ENCODE measurements around the gene PCNT. TPM values are rescaled to one million over a fixed set of nuclear protein-coding genes. Genes with fewer than 3 reads are reported as not detected.

The PCNT gene
- total RNA-seq, 1 experiment from 2014 or later = 39.6 TPM

DNA sequence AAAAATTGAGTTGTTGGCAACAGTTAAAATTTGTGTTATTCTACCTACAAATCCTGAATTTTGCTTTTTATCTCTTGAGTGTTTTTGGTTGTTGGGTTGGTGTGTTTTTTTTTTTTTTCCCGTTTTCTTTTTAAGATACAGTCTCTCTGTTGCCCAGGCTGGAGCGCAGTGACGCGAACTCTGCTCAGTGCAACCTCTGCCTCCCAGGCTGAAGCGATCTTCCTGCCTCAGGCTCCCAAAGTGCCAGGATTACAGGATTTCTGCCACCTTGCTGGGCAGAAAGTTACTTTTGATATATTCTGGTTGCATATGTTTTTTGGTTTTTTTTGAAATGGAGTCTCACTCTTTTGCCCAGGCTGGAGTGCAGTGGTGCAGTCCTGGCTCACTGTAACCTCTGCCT, 4.2 kb downstream of the PCNT start:
- no peaks in the 10 kb centered on the region for H3K27me3 Mint-ChIP-seq (ENCODE audit: low read depth)
- Histone ChIP-seq H3K9me3 (ENCODE audit: control insufficient read depth, low read depth, low read length) (no peaks in the 10 kb centered on the region), H3K23me2 (ENCODE audit: insufficient read length, low read depth, low read length, poor library complexity, severe bottlenecking) (peaks cover 4% of the 10 kb centered on the region), H2BK120ac (ENCODE audit: low read depth, low read length, poor library complexity, severe bottlenecking) (no peak overlapping the region), H4K5ac (ENCODE audit: insufficient read length, low read depth, low read length) (no peak overlapping the region), H2BK15ac (ENCODE audit: low read depth, low read length) (no peak overlapping the region), H4K91ac (ENCODE audit: insufficient read length, low read depth, low read length) (no peak overlapping the region), H2AK5ac (ENCODE audit: insufficient read length, low read length) (no peak overlapping the region), H2BK12ac (ENCODE audit: insufficient read length, low read depth, low read length) (no peak overlapping the region), H3K27ac (ENCODE audit: insufficient read length, low read depth, low read length) (no peak overlapping the region), H3K4me1 (ENCODE audit: insufficient read depth, low read length) (no peaks in the 10 kb centered on the region; the same call in 1 of the 2 replicates), H3K4ac (ENCODE audit: low read depth, low read length) (no peak overlapping the region), H3K79me1 (ENCODE audit: insufficient read depth, low read depth, low read length, poor library complexity, severe bottlenecking) (peaks cover 2% of the 10 kb centered on the region), H2BK20ac (ENCODE audit: low read depth, low read length, poor library complexity, severe bottlenecking) (no peak overlapping the region), H2BK5ac (ENCODE audit: insufficient read length, low read length) (no peak overlapping the region), H3K56ac (ENCODE audit: insufficient read length, low read depth, low read length) (no peak overlapping the region), H3K18ac (ENCODE audit: insufficient read length, low read depth, low read length) (no peak overlapping the region), H3T11ph (ENCODE audit: low read length) (no peak overlapping the region), H3K14ac (ENCODE audit: insufficient read depth, low read length) (no peak overlapping the region), H3K9ac (ENCODE audit: extremely low read depth, insufficient read length, low read length) (no peak overlapping the region), H4K8ac (replicated peaks; ENCODE audit: insufficient read length, low read depth, low read length) (no peak overlapping the region), H3K23ac (ENCODE audit: insufficient read length, low read depth, low read length) (no peak overlapping the region), H4K20me1 (ENCODE audit: control insufficient read depth, insufficient read depth, insufficient read length) (no peaks in the 10 kb centered on the region), H3K79me2 (ENCODE audit: insufficient read depth, low read length) (peaks cover 3% of the 10 kb centered on the region; the same call in 1 of the 2 replicates), H2AFZ (ENCODE audit: low read length) (no peak overlapping the region), H3K4me2 (ENCODE audit: insufficient read depth, insufficient read length, low read length) (no peak overlapping the region), H3K27me3 (ENCODE audit: insufficient read depth, low read length) (no peaks in the 10 kb centered on the region)
- peaks cover 38 to 61% (median 56%) of the 10 kb centered on the region in 3 experiments for H3K36me3 Mint-ChIP-seq (ENCODE audit: insufficient read depth in 1 of 3, low read depth in 3 of 3)
- H3K9me3 Mint-ChIP-seq = no peaks in the 10 kb centered on the region
- peak overlapping the region in 2 of 3 experiments; percentile 63 to 88; a peak in 2 of 7 replicates for H3K27ac Mint-ChIP-seq
- DNase-seq = no peak
- peaks cover 11 to 12% of the 10 kb centered on the region in 2 experiments for H3K4me1 Mint-ChIP-seq
- H3K4me3 Mint-ChIP-seq = no peak overlapping the region
- no CpG with 5 or more reads among the region's 5 CpGs for WGBS (ENCODE audit: extremely low coverage, insufficient read length, low lambda C conversion rate)
- TF ChIP-seq, protein P1, sequence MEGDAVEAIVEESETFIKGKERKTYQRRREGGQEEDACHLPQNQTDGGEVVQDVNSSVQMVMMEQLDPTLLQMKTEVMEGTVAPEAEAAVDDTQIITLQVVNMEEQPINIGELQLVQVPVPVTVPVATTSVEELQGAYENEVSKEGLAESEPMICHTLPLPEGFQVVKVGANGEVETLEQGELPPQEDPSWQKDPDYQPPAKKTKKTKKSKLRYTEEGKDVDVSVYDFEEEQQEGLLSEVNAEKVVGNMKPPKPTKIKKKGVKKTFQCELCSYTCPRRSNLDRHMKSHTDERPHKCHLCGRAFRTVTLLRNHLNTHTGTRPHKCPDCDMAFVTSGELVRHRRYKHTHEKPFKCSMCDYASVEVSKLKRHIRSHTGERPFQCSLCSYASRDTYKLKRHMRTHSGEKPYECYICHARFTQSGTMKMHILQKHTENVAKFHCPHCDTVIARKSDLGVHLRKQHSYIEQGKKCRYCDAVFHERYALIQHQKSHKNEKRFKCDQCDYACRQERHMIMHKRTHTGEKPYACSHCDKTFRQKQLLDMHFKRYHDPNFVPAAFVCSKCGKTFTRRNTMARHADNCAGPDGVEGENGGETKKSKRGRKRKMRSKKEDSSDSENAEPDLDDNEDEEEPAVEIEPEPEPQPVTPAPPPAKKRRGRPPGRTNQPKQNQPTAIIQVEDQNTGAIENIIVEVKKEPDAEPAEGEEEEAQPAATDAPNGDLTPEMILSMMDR (conservative IDR thresholded peaks at IDR 0.05) = no peak

Measured in H9 (cell line).